ENCODE data around the gene SLC6A6. TPM values are rescaled to one million over a fixed set of nuclear protein-coding genes. Genes with fewer than 3 reads are reported as not detected.

SLC6A6 gene
- total and polyA plus RNA-seq, 2 experiments from 2014 or later = 27.5 to 150 TPM

DNA sequence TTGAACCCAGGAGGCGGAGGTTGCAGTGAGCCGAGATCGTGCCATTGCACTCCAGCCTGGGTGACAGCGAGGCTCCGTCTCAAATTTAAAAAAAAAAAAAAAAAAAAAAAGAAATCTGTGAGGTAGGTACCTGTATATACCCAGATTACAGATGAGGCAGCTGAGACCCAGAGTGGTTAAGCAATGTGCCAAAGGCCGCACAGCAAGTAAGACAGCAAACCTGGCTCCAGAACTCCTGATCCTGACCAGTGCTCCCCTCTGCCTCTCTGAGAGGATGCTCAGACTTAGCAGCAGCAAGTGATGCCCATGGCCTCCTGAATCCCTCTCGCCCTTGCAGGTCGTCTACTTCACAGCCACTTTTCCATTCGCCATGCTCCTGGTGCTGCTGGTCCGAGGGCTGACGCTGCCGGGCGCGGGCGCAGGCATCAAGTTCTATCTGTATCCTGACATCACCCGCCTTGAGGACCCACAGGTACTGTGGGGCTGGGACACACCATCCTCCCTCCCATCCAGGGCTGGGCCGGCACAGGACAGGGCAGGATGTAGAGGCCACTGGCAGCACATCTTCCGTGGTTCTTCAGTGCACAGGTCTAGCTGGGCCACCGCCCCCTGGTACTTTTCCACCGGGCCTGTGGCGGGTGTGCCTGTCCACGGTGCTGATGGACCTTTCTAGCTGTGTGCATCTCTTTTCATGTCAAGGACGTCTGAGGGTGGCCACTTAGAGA, 63.9 kb downstream of the SLC6A6 start:
- H3K9me2 ChIP-seq (ENCODE audit: insufficient read depth) = no peaks in the 10 kb centered on the region
- no peaks in the 10 kb centered on the region for H3K79me2 ChIP-seq (replicated peaks; ENCODE audit: insufficient read depth)
- H4K20me1 ChIP-seq (replicated peaks; ENCODE audit: insufficient read depth) = peaks cover 8% of the 10 kb centered on the region
- no peak for ATAC-seq
- no peaks in the 10 kb centered on the region for H3K4me1 ChIP-seq (ENCODE audit: insufficient read depth)
- H2AFZ ChIP-seq = no peak overlapping the region
- Mint-ChIP-seq H3K4me3 (no peak overlapping the region), H3K27ac (no peak overlapping the region), H3K36me3 (ENCODE audit: low read depth) (peaks cover 39% of the 10 kb centered on the region), H3K27me3 (ENCODE audit: insufficient read depth, low read depth, poor library complexity) (peaks cover 7% of the 10 kb centered on the region), H3K4me1 (peaks cover 10% of the 10 kb centered on the region), H3K9me3 (no peaks in the 10 kb centered on the region)
- DNase-seq (ENCODE audit: low spot score) = no peak
- 0 out of 2 replicates have a peak, but pooled peaks cover 7% of the 10 kb centered on the region for H3F3A ChIP-seq (replicated peaks; ENCODE audit: low read depth)
- no peaks in the 10 kb centered on the region for H3K27me3 ChIP-seq (ENCODE audit: insufficient read depth)
- no peak overlapping the region for H3K4me2 ChIP-seq
- no peak overlapping the region for H3K4me3 ChIP-seq
- peaks cover 11% of the 10 kb centered on the region for H3K36me3 ChIP-seq (ENCODE audit: insufficient read depth)
- no peak overlapping the region for H3K27ac ChIP-seq (ENCODE audit: low read depth)
- no peak for TF ChIP-seq EZH2phosphoT487 (IDR thresholded peaks at IDR 0.05; ENCODE audit: unreplicated experiment)
- TF ChIP-seq POLR2AphosphoS5 (IDR thresholded peaks at IDR 0.05; ENCODE audit: low read depth) = no peak; the same call in 1 of the 2 replicates
- no peak for TF ChIP-seq JUNB (IDR thresholded peaks at IDR 0.05; ENCODE audit: unreplicated experiment)
- TF ChIP-seq NANOG (IDR thresholded peaks at IDR 0.05; ENCODE audit: borderline replicate concordance) = no peak
- no peak for TF ChIP-seq EZH2 (IDR thresholded peaks at IDR 0.05; ENCODE audit: low read depth, unreplicated experiment)
- no peak for TF ChIP-seq STAT1 (IDR thresholded peaks at IDR 0.05; ENCODE audit: unreplicated experiment)

DNA sequence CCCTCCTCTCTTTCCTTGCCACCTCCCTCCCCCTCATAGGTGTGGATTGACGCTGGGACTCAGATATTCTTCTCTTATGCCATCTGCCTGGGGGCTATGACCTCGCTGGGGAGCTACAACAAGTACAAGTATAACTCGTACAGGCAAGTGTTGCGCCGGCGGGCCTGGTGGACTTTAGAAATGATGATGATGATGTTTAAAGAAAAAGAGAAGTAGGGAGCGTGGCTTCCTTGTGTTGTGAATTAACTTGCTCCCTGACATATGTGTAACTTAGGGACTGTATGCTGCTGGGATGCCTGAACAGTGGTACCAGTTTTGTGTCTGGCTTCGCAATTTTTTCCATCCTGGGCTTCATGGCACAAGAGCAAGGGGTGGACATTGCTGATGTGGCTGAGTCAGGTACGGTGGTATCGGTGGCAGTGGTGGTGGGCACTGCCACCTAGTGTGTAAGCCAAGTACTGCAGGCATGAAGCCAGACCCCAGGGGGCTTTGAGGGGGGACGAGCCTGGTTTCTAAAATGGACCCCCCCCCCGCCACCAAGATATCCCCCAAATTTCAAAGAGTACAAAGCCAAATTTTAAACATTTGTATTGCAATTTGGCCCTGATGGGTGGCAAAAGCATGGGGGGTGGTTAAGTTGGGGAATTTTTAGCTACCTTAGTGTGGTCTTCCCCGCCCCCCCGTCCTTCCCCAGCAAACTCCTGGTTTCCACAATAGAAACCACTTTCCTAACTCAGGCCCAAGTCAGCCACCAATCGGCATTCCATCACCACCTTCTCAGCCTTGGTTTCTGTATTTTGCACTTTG, 65.6 kb downstream of the SLC6A6 start:
- Histone ChIP-seq H4K20me1 (replicated peaks; ENCODE audit: insufficient read depth) (peaks cover 4% of the 10 kb centered on the region), H3K79me2 (replicated peaks; ENCODE audit: insufficient read depth) (no peaks in the 10 kb centered on the region), H3K27me3 (ENCODE audit: insufficient read depth) (no peaks in the 10 kb centered on the region), H3K27ac (ENCODE audit: low read depth) (no peak overlapping the region), H3K36me3 (ENCODE audit: insufficient read depth) (peaks cover 20% of the 10 kb centered on the region), H3K9me2 (ENCODE audit: insufficient read depth) (no peaks in the 10 kb centered on the region), H3K4me1 (ENCODE audit: insufficient read depth) (no peaks in the 10 kb centered on the region), H3F3A (replicated peaks; ENCODE audit: low read depth) (0 out of 2 replicates have a peak, but pooled peaks cover 7% of the 10 kb centered on the region), H2AFZ (no peak overlapping the region), H3K4me2 (no peak overlapping the region), H3K4me3 (no peak overlapping the region)
- peaks cover 2% of the 10 kb centered on the region for H3K27me3 Mint-ChIP-seq (ENCODE audit: insufficient read depth, low read depth, poor library complexity)
- H3K27ac Mint-ChIP-seq = peak overlapping the region; percentile 82
- H3K9me3 Mint-ChIP-seq = no peaks in the 10 kb centered on the region
- H3K4me3 Mint-ChIP-seq = no peak overlapping the region
- H3K36me3 Mint-ChIP-seq (ENCODE audit: low read depth) = peaks cover 33% of the 10 kb centered on the region
- ATAC-seq (peak; percentile 72), DNase-seq (ENCODE audit: low spot score) (peak; percentile 55)
- TF ChIP-seq CTCF (conservative IDR thresholded peaks at IDR 0.05; ENCODE audit: low read depth in 2 of 2) (peak; percentile 74 to 90), POLR2AphosphoS5 (IDR thresholded peaks at IDR 0.05; ENCODE audit: low read depth) (no peak)
- H3K4me1 Mint-ChIP-seq = peaks cover 10% of the 10 kb centered on the region

Measured in GM23338 (cell line).